Loucy (cell line): ENCODE results near the gene DLGAP3.

Source experiments
- H2AFZ ChIP-seq: fragments of 200-600 bp; sonication (generic); 2 replicates; pipeline ENCODE4 v1.6.0; 2016; ENCODE audit warnings: antibody characterized with exemption, mild to moderate bottlenecking, low read length, moderate library complexity
- H3F3A ChIP-seq: fragments of 200-600 bp; 2 replicates; pipeline ENCODE4 v1.6.0; 2016; ENCODE audit warnings: antibody characterized with exemption, low read depth, mild to moderate bottlenecking
- H3K27me3 ChIP-seq: fragments of 200-600 bp; sonication (generic); 2 replicates; pipeline ENCODE4 v1.6.1; 2014; ENCODE audit warnings: low read length, mild to moderate bottlenecking; ENCODE audit not compliant: insufficient read depth, poor library complexity, severe bottlenecking
- H3K36me3 ChIP-seq: fragments of 200-600 bp; sonication (generic); 2 replicates; pipeline ENCODE4 v1.6.1; 2016; ENCODE audit warnings: low read length; ENCODE audit not compliant: insufficient read depth
- H3K4me1 ChIP-seq: fragments of 200-600 bp; sonication (generic); 2 replicates; pipeline ENCODE4 v1.5.1; 2014; ENCODE audit warnings: low read length, mild to moderate bottlenecking; ENCODE audit not compliant: insufficient read depth, poor library complexity, severe bottlenecking
- H3K4me2 ChIP-seq: fragments of 200-600 bp; sonication (generic); 2 replicates; pipeline ENCODE4 v1.6.0; 2014; ENCODE audit warnings: antibody characterized with exemption, low read length, low read depth, mild to moderate bottlenecking; ENCODE audit not compliant: poor library complexity, severe bottlenecking
- H3K4me3 ChIP-seq: fragments of 200-600 bp; sonication (generic); 2 replicates; pipeline ENCODE4 v1.5.1; 2014; ENCODE audit warnings: low read length, mild to moderate bottlenecking, mixed read lengths; ENCODE audit not compliant: poor library complexity, severe bottlenecking
- H3K79me2 ChIP-seq: fragments of 200-600 bp; sonication (generic); 2 replicates; pipeline ENCODE4 v1.6.1; 2014; ENCODE audit warnings: low read length; ENCODE audit not compliant: insufficient read depth
- H3K9ac ChIP-seq: fragments of 200-600 bp; sonication (generic); 2 replicates; pipeline ENCODE4 v1.6.0; 2014; ENCODE audit warnings: mild to moderate bottlenecking, low read depth, low read length, moderate library complexity; ENCODE audit not compliant: poor library complexity, severe bottlenecking
- H3K9me2 ChIP-seq: fragments of 200-600 bp; sonication (generic); replicated peaks from 2 replicates; pipeline ENCODE4 v1.6.1; 2016; ENCODE audit warnings: low read depth, low read length, mixed read lengths
- H3K9me3 ChIP-seq: fragments of 200-600 bp; sonication (generic); 2 replicates; pipeline ENCODE4 v1.6.1; 2014; ENCODE audit warnings: mild to moderate bottlenecking, antibody characterized with exemption, low read length, low read depth; ENCODE audit not compliant: insufficient read depth
- H4K20me1 ChIP-seq: fragments of 200-600 bp; sonication (generic); 2 replicates; pipeline ENCODE4 v1.6.0; 2014; ENCODE audit warnings: antibody characterized with exemption, low read length, mild to moderate bottlenecking; ENCODE audit not compliant: insufficient read depth, poor library complexity, severe bottlenecking
- CTCF ChIP-seq: fragments of 200-600 bp; sonication (generic); conservative IDR thresholded peaks from 2 replicates; pipeline ENCODE4 v1.5.1; 2014; ENCODE audit warnings: mild to moderate bottlenecking, antibody characterized with exemption, low read length
- EZH2phosphoT487 ChIP-seq: fragments of 200-600 bp; IDR thresholded peaks from 2 replicates; pipeline ENCODE4 v1.6.1; 2018; ENCODE audit warnings: antibody characterized with exemption, mild to moderate bottlenecking, moderate library complexity, borderline replicate concordance

Gene DLGAP3

GRCh38 chr1:34864759-34865158 lies 64.7 kb downstream of the DLGAP3 start:
- H3K79me2 ChIP-seq: no peaks in the 10 kb centered on the region
- H3K4me1 ChIP-seq: peaks cover 30% of the 10 kb centered on the region
- no peaks in the 10 kb centered on the region for H3K27me3 ChIP-seq
- H3K4me3 ChIP-seq: no peak overlapping the region
- H3K4me2 ChIP-seq: peak overlapping the region; percentile 74
- TF ChIP-seq CTCF (0 out of 2 replicates have a peak, but pooled peaks have one; percentile 18), EZH2phosphoT487 (no peak)
- 0 out of 2 replicates have a peak, but pooled peaks cover 4% of the 10 kb centered on the region for H3F3A ChIP-seq
- H3K36me3 ChIP-seq: no peaks in the 10 kb centered on the region
- H4K20me1 ChIP-seq: no peaks in the 10 kb centered on the region
- no peak overlapping the region for H3K9ac ChIP-seq
- no peak overlapping the region for H2AFZ ChIP-seq
- no peaks in the 10 kb centered on the region for H3K9me3 ChIP-seq
- H3K9me2 ChIP-seq: no peaks in the 10 kb centered on the region

- peaks cover 11% of the 10 kb centered on the region for H3K79me2 ChIP-seq
- no peak for TF ChIP-seq CTCF
- no peak for TF ChIP-seq EZH2phosphoT487
- H3K9me3 ChIP-seq: no peaks in the 10 kb centered on the region
- H4K20me1 ChIP-seq: peaks cover 5% of the 10 kb centered on the region
- H3K9me2 ChIP-seq: no peaks in the 10 kb centered on the region
- H2AFZ ChIP-seq: no peak overlapping the region
- H3K4me3 ChIP-seq: no peak overlapping the region
- no peaks in the 10 kb centered on the region for H3K36me3 ChIP-seq
- peak overlapping the region; percentile 40 for H3K4me2 ChIP-seq
- 0 out of 2 replicates have a peak, but pooled peaks cover 4% of the 10 kb centered on the region for H3F3A ChIP-seq
- no peak overlapping the region for H3K9ac ChIP-seq
- peaks cover 36% of the 10 kb centered on the region for H3K4me1 ChIP-seq
- H3K27me3 ChIP-seq: no peaks in the 10 kb centered on the region
Observed at GRCh38 chr1:34863501-34863900, 65.9 kb downstream of the DLGAP3 start.

GRCh38 chr1:34859446-34860200 lies 69.8 kb downstream of the DLGAP3 start, which contains the start of gene SMIM12:
TSS of gene SMIM12 (minus strand) at chr1:34859749. CDS start at chr1:34855977, 3,772 bp downstream.
- H3K79me2 ChIP-seq: peaks cover 35% of the 10 kb centered on the region
- no peaks in the 10 kb centered on the region for H3K27me3 ChIP-seq
- peaks cover 16% of the 10 kb centered on the region for H4K20me1 ChIP-seq
- peaks cover 11% of the 10 kb centered on the region; the same call in 1 of the 2 replicates for H3K36me3 ChIP-seq
- TF ChIP-seq EZH2phosphoT487 (no peak), CTCF (peak; percentile 86)
- H3K9ac ChIP-seq: peak within 1 kb of the TSS; percentile 93
- H3K4me3 ChIP-seq: peak within 1 kb of the TSS; percentile 93
- 0 out of 2 replicates have a peak, but pooled peaks cover 4% of the 10 kb centered on the region for H3F3A ChIP-seq
- H3K4me2 ChIP-seq: peak within 1 kb of the TSS; percentile 94
- H2AFZ ChIP-seq: peak within 1 kb of the TSS; percentile 96
- no peaks in the 10 kb centered on the region for H3K9me2 ChIP-seq
- no peaks in the 10 kb centered on the region for H3K9me3 ChIP-seq
- peaks cover 40% of the 10 kb centered on the region for H3K4me1 ChIP-seq
